Measurements from ENCODE around the gene AP2S1.

Gene AP2S1

GRCh38 chr19:46868025-46868802 lies 17.6 kb upstream of the AP2S1 start:
- TF ChIP-seq CTCF (IDR thresholded peaks at IDR 0.05; ENCODE audit: insufficient read depth, low read length, missing control alignments), result no peak
- H3K4me3 ChIP-seq (ENCODE audit: low read depth, low read length), result no peak overlapping the region
- ChIA-PET POLR2A (interaction anchor here (0.6 kb wide), 1 partner anchor 28 kb away, joined by 3 read pairs; no protein-coding TSS in a partner anchor), CTCF (interaction anchor here (1.0 to 3.2 kb wide), 2 partner anchors 12 to 123 kb away, joined by 3 to 23 read pairs; no protein-coding TSS in a partner anchor)
- DNase-seq (ENCODE audit: low read depth, low spot score), result no peak

GRCh38 chr19:46867170-46867569 lies 16.5 kb upstream of the AP2S1 start:
- no peak overlapping the region for H3K4me3 ChIP-seq (ENCODE audit: low read depth, low read length)
- no peak for TF ChIP-seq CTCF (IDR thresholded peaks at IDR 0.05; ENCODE audit: insufficient read depth, low read length, missing control alignments)
- ChIA-PET POLR2A (no interaction called here), CTCF (interaction anchor here (1.1 to 3.2 kb wide), 3 partner anchors 10 to 169 kb away, joined by 4 to 23 read pairs (median 5); no protein-coding TSS in a partner anchor)
- no peak for DNase-seq (ENCODE audit: low read depth, low spot score)

GRCh38 chr19:46866407-46867136 lies 15.9 kb upstream of the AP2S1 start:
- POLR2A ChIA-PET, result no interaction called here
- TF ChIP-seq CTCF (IDR thresholded peaks at IDR 0.05; ENCODE audit: insufficient read depth, low read length, missing control alignments), result no peak
- DNase-seq (ENCODE audit: low read depth, low spot score), result no peak
- no peak overlapping the region for H3K4me3 ChIP-seq (ENCODE audit: low read depth, low read length)
- CTCF ChIA-PET, result interaction anchor here (0.9 to 3.2 kb wide), 6 partner anchors 10 to 170 kb away, joined by 3 to 23 read pairs (median 4); no protein-coding TSS in a partner anchor

DNA sequence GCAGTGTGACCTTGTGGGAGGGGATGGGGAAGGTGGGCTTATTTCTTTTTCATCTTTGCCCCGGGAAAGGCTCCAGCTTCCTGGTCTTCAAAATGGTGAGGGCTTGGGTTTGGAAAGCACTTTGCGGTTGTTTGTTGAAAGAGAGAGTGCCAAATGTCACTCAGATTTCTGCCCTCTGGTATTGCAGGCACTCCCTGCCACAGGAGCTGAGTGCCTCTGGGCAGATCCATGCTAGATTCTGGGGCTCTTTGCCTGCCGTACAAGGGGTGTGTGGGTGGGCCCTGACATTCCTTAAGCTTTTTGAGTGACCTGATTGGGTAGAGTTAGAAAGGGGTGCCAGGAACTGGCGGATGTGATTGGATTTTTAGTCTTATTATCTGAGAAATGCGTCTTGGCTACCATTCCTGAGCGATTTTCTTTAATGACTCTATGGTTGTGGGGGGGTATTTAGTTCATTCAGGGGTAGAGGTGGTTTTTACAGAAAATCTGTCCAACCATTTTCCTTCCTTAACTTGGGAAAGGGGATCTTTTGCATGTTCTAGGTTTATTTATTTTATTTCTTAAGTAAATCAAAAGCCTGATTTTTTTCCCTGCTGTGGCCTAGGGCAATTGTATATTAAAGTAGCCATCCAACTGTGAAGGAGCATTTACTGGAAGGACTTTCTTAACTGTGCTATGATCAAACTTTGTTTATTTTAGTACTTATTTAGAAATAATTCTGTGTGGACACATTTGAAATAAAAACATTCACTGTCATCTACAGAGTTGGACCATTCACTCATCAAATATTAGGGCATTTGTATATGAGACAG lies 13.4 kb upstream of the AP2S1 start:
- peak overlapping the region; percentile 90 for H3K4me3 ChIP-seq (ENCODE audit: low read depth, low read length)
- no peak for DNase-seq (ENCODE audit: low read depth, low spot score)
- no peak for TF ChIP-seq CTCF (IDR thresholded peaks at IDR 0.05; ENCODE audit: insufficient read depth, low read length, missing control alignments)

DNA sequence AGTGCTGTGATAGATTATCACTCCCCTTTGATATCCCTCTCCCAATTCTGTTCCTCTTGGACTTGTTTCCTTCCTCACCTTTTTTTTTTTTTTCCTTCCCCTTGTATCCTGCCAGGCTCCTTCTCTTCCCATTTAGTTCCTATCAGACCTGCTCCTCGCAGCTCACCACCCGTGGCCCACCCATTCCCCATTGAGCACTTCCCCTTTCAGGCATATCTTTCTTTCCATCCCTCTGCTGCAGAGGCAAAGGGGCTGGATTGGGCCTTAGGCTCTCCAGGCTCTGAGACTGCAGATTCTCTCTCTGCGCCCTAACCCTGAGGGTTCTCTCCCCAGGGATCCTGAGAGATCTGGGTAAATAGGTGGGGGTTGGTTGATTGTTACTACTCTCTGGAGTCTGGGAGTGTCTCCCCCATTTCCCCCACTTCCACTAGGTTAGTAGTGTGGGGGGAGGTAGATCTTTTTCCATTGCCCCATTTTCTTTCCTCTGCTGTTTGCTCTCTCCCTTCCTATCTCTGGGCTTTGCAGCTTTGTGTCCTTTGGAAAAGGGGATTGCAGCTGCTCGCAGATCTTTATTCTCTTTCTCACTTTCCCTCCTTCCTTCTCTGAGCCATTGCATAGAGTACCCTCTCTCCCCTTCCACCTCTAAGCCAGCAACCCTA lies 12.5 kb upstream of the AP2S1 start:
- peak overlapping the region; percentile 90 for H3K4me3 ChIP-seq (ENCODE audit: low read depth, low read length)
- POLR2A ChIA-PET, result interaction anchor here (0.9 to 1.2 kb wide), 4 partner anchors 11 to 113 kb away, joined by 3 to 5 read pairs (median 3); partner anchors contain the start of gene SLC1A5
- DNase-seq (ENCODE audit: low read depth, low spot score), result no peak
- TF ChIP-seq CTCF (IDR thresholded peaks at IDR 0.05; ENCODE audit: insufficient read depth, low read length, missing control alignments), result no peak
- CTCF ChIA-PET, result interaction anchor here (0.7 to 4.0 kb wide), 10 partner anchors 10 to 150 kb away, joined by 3 to 34 read pairs (median 3); no protein-coding TSS in a partner anchor

More for the DNA sequence above, 13.4 kb upstream of the AP2S1 start:
- ChIA-PET CTCF (interaction anchor here (0.7 to 4.0 kb wide), 6 partner anchors 9 to 149 kb away, joined by 3 to 34 read pairs (median 4); no protein-coding TSS in a partner anchor), POLR2A (interaction anchor here (0.9 to 1.2 kb wide), 4 partner anchors 10 to 112 kb away, joined by 3 to 5 read pairs (median 3); partner anchors contain the start of gene SLC1A5)

Measured in AG04449 (cell line).